Parathyroid adenoma (tissue), 2 donors: ENCODE results near the gene PDZRN3.

Experiments
- H2AFZ ChIP-seq: fragments of 300-600 bp; sonication (generic); one replicate; pipeline ENCODE4 v1.7.0; 2017; ENCODE audit warnings: antibody characterized with exemption, mild to moderate bottlenecking
- H3K27ac ChIP-seq: fragments of 300-600 bp; sonication (generic); one replicate; pipeline ENCODE4 v1.7.0; 2017
- H3K27me3 ChIP-seq: fragments of 300-600 bp; sonication (generic); one replicate; pipeline ENCODE4 v1.7.0; 2017; ENCODE audit warnings: low read length; ENCODE audit not compliant: control insufficient read depth, insufficient read depth
- H3K36me3 ChIP-seq: fragments of 300-600 bp; sonication (generic); one replicate; pipeline ENCODE4 v1.7.0; 2017; ENCODE audit warnings: low read length; ENCODE audit not compliant: control insufficient read depth, insufficient read depth
- H3K4me1 ChIP-seq: fragments of 300-600 bp; sonication (generic); one replicate; pipeline ENCODE4 v1.7.0; 2017; ENCODE audit warnings: control low read depth
- H3K4me2 ChIP-seq: fragments of 300-600 bp; sonication (generic); one replicate; pipeline ENCODE4 v1.7.0; 2017; ENCODE audit warnings: low read length
- H3K4me3 ChIP-seq: fragments of 300-600 bp; sonication (generic); one replicate; pipeline ENCODE4 v1.7.0; 2017; ENCODE audit warnings: low read depth, low read length
- H3K79me2 ChIP-seq: fragments of 300-600 bp; sonication (generic); one replicate; pipeline ENCODE4 v1.7.0; 2017; ENCODE audit warnings: control low read depth
- H3K9ac ChIP-seq: fragments of 300-600 bp; sonication (generic); one replicate; pipeline ENCODE4 v1.7.0; 2017; ENCODE audit warnings: mild to moderate bottlenecking
- H3K9me3 ChIP-seq: fragments of 300-600 bp; sonication (generic); one replicate; pipeline ENCODE4 v1.7.0; 2017; ENCODE audit warnings: low read length; ENCODE audit not compliant: control insufficient read depth
- TF ChIP-seq, protein P1 (sequence below): fragments of 300-600 bp; sonication (generic); IDR thresholded peaks from one replicate; pipeline ENCODE4 v1.7.0; 2017; ENCODE audit warnings: antibody characterized with exemption, mild to moderate bottlenecking
- donor health status: primary hyperparathyroidism.

The PDZRN3 gene

DNA sequence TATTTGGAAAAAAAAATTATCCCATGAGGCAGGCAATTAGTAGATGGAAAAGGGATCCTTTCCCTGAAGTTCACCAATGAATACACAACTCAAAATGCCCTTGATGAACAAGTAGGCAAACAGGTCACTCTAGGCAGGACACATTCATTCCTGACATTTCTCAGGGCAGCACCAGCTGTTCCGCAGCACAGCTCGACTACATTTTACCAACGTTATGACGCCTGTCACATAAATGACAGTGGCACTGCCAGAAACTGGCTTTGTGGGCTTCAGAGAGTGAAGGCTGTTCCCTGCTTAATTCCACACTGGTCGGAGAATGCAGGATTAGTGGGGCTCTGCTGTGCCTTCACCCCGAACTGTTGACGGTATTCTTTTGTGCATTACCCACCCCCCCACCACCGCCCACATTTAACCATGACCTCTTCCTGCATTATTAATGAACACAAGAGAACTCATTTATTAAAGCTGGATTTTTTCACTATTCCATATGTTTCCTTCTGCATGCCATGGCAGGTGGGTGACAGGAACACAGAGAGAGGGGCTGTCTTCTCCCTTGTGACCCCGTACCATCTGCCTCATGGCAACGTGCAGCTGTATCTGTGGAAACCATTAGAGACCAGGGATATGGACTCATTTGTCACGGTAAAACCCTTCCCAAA, 197.6 kb downstream of the PDZRN3 start:
- Histone ChIP-seq H3K9ac (no peak overlapping the region), H3K4me1 (no peaks in the 10 kb centered on the region), H3K4me3 (no peak overlapping the region), H3K9me3 (no peaks in the 10 kb centered on the region), H3K4me2 (no peak overlapping the region), H3K36me3 (no peaks in the 10 kb centered on the region), H2AFZ (no peak overlapping the region), H3K27ac (no peak overlapping the region), H3K27me3 (no peaks in the 10 kb centered on the region), H3K79me2 (no peaks in the 10 kb centered on the region)
- TF ChIP-seq, protein P1, sequence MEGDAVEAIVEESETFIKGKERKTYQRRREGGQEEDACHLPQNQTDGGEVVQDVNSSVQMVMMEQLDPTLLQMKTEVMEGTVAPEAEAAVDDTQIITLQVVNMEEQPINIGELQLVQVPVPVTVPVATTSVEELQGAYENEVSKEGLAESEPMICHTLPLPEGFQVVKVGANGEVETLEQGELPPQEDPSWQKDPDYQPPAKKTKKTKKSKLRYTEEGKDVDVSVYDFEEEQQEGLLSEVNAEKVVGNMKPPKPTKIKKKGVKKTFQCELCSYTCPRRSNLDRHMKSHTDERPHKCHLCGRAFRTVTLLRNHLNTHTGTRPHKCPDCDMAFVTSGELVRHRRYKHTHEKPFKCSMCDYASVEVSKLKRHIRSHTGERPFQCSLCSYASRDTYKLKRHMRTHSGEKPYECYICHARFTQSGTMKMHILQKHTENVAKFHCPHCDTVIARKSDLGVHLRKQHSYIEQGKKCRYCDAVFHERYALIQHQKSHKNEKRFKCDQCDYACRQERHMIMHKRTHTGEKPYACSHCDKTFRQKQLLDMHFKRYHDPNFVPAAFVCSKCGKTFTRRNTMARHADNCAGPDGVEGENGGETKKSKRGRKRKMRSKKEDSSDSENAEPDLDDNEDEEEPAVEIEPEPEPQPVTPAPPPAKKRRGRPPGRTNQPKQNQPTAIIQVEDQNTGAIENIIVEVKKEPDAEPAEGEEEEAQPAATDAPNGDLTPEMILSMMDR = no peak

DNA sequence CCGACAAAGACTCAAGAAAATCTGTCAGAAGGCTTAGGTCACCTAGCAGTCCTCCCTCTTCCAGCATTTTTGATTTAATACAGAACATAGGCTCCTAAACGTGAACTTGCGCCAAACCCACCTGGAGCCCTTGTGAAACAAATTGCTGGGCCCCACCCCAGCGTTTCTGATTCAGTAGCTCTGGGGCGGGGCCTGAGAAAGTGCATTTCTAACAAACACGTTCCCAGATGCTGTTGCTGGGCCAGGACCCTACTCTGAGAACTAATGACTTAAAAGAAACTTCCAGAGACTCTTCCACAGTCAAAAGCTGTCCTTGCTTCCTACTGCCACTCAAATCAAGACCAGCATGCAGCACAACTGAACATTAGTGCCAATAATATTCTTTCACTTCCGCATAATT, 198.1 kb downstream of the PDZRN3 start:
- no peaks in the 10 kb centered on the region for H3K79me2 ChIP-seq
- H3K36me3 ChIP-seq = no peaks in the 10 kb centered on the region
- H3K9ac ChIP-seq = no peak overlapping the region
- no peak overlapping the region for H3K4me3 ChIP-seq
- no peak overlapping the region for H3K4me2 ChIP-seq
- H3K27me3 ChIP-seq = no peaks in the 10 kb centered on the region
- no peaks in the 10 kb centered on the region for H3K9me3 ChIP-seq
- TF ChIP-seq, protein P1 = no peak
- no peak overlapping the region for H3K27ac ChIP-seq
- H3K4me1 ChIP-seq = no peaks in the 10 kb centered on the region
- no peak overlapping the region for H2AFZ ChIP-seq

DNA sequence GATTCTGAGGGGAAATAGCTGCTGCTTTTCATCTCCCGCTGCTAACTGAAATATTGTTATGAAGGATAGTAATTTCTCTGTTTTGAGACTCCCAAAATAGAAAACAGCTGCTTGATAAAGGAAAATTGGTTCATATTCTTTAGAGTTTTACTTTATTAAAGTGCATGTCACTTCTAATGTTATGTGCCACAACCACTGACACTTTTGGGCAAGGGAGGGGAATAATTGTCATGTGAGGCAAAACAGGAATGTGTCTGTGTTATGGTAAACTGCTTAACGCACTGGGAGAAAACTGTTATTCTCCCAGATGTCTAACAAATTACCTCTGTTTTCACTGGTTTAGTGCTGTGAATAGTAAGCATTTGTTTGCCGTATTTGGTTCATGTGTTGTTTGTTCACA, 201.6 kb downstream of the PDZRN3 start:
- Histone ChIP-seq H3K4me3 (no peak overlapping the region), H3K27me3 (no peaks in the 10 kb centered on the region), H2AFZ (no peak overlapping the region), H3K36me3 (no peaks in the 10 kb centered on the region), H3K9me3 (no peaks in the 10 kb centered on the region), H3K79me2 (no peaks in the 10 kb centered on the region), H3K9ac (no peak overlapping the region), H3K27ac (no peak overlapping the region), H3K4me1 (no peaks in the 10 kb centered on the region), H3K4me2 (no peak overlapping the region)
- TF ChIP-seq, protein P1 = no peak

DNA sequence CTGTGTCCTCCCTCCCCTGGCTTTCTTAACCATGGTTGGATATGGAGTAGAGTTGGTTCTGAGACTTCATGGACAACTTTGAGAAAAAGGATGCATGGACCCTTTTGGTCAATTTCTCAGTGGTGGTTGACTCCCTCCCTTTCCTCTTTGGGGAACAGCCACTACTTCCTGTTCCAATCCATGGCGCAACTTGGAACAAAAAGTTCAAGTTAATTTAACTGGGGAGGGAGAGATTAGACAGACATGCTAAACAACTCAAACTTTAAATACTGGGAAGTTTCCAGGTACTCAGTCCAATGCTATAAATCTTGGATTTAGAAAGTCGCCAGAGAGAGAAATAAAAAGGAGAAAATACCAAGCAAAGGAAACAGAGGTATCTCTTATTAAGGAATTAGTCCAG, 202.2 kb downstream of the PDZRN3 start:
- TF ChIP-seq, protein P1 = no peak
- no peak overlapping the region for H3K27ac ChIP-seq
- no peaks in the 10 kb centered on the region for H3K36me3 ChIP-seq
- H3K4me1 ChIP-seq = no peaks in the 10 kb centered on the region
- H3K4me2 ChIP-seq = no peak overlapping the region
- H3K9me3 ChIP-seq = no peaks in the 10 kb centered on the region
- no peak overlapping the region for H3K9ac ChIP-seq
- H3K4me3 ChIP-seq = no peak overlapping the region
- H2AFZ ChIP-seq = no peak overlapping the region
- H3K79me2 ChIP-seq = no peaks in the 10 kb centered on the region
- no peaks in the 10 kb centered on the region for H3K27me3 ChIP-seq

DNA sequence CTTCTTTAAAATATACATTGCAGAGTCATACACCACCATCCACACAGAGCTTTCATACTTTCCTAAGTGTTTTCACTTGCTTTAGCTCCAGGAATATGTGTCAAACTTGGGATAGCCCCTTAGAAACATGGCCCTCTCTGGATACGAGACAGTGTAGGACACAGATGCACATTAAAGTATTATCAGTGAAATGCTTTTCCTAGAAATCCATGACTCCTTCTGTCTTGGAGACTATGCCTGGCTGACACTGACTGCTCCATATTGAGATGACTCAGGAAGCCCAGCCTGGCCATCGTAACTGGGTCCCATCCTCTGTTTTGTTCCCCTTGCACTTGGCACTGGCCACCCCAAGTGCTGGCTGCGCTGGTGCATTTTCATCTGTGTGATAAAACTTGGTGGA, 204.8 kb downstream of the PDZRN3 start:
- Histone ChIP-seq H3K4me1 (no peaks in the 10 kb centered on the region), H3K27ac (no peak overlapping the region), H3K4me3 (no peak overlapping the region), H2AFZ (no peak overlapping the region), H3K79me2 (no peaks in the 10 kb centered on the region), H3K9me3 (no peaks in the 10 kb centered on the region), H3K9ac (no peak overlapping the region), H3K4me2 (no peak overlapping the region), H3K27me3 (no peaks in the 10 kb centered on the region), H3K36me3 (no peaks in the 10 kb centered on the region)
- TF ChIP-seq, protein P1 = no peak
